ENCODE data around the gene CNTN1.
"Not testable (repeated sequence)": the region's sequence is repeated elsewhere in the genome, so short reads cannot be mapped to it uniquely, and the experiment has no call there.

Gene CNTN1

DNA sequence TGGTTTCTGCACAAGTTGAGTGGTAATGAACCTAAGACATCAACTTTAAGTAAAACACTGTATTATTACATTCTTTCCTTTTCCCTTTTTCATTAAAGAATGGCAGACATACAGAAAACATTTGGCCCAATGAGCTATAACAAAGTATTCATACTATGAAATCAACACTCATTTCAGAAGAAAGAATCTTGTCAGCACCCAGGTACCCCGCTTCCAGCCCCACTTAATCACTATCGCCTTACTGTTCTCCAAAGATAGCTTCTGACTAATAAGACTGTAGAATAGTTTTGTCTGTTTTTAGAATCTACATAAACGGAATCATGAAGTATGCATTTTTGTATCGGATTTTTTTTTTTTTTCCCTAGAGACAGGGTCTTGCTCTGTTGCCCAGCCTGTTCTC lies 9.5 kb downstream of the CNTN1 start:
- DNase-seq (ENCODE audit: low read depth in 2 of 2) = no peak

DNA sequence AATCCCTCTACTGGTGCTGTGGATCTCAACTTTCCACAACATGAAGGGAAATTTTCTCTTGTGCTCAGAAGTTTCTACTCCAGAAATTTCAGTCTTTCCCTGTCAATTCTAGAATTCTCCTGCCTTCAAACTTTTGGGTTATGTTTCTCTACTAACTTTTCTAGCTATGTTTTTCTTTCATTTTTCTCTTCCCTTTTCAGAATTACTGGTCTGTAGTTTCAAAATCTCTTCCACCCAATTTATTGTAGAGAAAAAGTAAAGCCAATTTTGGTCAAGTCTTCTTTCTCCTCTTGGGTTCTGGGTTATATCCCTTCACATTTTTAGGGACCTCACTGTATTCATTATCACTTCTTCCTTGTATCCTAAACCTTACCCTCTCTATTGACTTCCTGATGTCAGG lies 18.9 kb downstream of the CNTN1 start:
- DNase-seq (ENCODE audit: low read depth in 2 of 2) = no peak

DNA sequence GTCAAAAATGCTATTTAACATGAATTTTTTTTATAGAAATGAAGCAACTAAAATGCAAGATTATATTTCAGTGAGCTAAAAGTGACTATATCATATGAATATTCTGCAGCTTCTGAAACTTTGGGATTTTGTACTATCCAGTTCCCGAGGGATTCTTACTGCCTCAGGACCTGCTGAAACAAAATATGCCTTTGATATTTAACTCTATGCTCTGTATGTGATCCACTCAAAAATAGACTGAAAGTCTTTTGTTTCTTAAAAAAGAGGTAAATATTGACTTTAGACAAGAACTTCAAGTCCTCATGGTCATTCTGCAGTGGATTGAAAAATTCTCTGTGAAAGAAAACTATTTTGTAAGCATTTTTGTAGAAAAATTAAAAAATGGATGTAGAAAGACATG lies 22.4 kb downstream of the CNTN1 start:
- no peak for DNase-seq (ENCODE audit: low read depth in 2 of 2)

DNA sequence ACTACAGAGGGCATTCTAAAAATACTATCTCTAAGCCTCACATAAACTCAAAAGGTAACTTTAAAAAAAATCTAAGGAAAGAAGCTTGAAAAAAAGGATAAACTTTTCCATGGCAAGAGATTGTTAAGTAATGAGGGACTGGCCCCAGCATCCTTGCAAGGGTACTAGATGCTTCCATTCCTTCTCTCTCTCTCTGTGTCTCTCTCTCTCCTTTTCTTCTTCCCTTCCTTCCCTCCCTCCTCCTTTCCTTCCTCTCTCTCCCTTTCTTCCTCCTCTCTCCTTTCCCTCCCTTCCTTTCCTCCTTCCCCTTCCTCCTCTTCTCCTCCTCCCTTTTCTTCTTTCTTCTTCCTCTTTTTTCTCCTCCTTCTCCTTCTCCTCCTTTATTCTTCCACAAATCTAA lies 23.8 kb downstream of the CNTN1 start:
- no peak for DNase-seq (ENCODE audit: low read depth in 2 of 2)

DNA sequence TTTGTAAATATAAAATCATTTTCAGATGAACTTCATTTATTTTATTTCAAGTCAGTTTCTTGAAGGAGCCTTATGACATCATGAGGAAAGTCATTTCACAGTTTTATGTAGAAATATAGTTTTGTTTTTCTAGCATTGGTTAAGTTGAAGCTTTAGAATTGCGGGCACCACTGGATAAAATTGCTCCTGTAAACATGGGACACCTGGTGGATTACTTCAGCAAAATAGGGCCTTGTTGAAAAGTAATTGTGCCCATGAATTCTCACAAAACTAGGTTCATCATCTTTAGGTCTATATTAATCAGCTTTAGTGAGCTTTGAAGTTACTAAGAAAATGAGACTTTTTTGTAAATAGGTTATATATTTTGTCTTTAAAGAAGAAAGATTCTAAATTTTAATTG lies 25.3 kb downstream of the CNTN1 start:
- DNase-seq (ENCODE audit: low read depth in 2 of 2) = no peak

DNA sequence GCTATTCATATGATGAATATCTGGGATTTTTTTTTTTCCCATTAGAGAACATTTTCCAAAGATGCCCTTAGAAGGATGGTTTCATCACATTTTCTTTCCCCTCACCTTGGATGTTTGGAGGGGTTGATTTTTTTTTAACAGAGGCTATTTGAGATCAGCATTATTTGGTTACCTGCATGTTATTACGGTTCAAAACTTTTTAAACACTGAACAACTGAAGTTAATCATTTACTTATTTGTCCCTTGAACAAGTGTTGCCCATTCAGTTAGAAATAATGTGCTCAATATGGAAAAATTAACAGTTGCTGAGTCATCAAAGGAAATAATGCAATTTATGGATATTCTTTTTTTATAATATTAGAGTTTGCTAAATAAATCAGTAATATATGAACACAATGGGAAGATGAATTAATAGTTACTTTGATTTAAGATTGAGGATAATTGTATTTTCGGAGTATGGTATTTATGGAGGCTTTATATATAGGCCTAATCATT lies 26.7 kb downstream of the CNTN1 start:
- no peak for DNase-seq (ENCODE audit: low read depth in 2 of 2)

DNA sequence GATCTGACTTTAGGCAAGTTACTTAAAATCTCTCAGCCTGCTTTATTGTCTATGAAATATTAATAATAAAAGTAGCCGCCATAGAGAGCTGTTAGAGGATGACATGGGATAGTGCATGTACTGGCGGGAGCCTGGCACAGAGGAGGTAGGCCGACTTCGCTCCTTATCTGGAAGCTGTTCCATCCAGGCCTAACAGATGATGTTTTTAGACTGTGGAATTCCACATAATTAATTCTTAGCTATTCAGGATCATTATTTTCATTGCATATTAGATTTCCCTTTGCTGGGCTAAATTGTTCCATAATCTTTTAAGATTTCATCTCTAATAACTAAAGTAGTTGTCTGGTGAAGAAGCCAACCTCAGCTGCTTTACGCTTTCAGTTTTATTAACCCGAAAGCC lies 30.8 kb downstream of the CNTN1 start:
- DNase-seq (ENCODE audit: low read depth in 2 of 2) = no peak

DNA sequence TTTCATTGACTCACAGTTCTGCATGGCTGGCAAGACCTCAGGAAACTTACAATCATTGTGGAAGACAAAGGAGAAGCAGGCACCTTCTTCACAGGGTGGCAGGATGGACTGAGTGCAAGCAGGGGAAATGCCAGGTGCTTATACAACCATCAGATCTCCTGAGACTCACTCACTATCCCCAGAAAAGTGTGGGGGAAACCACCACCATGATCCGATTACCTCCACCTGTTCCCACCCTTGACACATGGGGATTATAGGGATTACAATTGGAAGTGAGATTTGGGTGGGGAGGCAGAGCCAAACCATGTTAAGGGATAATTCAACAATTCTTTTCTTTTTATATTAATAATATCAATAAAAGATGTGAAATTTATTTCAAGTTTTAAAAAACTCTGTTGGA lies 34.1 kb downstream of the CNTN1 start:
- no peak for DNase-seq (ENCODE audit: low read depth in 2 of 2)

DNA sequence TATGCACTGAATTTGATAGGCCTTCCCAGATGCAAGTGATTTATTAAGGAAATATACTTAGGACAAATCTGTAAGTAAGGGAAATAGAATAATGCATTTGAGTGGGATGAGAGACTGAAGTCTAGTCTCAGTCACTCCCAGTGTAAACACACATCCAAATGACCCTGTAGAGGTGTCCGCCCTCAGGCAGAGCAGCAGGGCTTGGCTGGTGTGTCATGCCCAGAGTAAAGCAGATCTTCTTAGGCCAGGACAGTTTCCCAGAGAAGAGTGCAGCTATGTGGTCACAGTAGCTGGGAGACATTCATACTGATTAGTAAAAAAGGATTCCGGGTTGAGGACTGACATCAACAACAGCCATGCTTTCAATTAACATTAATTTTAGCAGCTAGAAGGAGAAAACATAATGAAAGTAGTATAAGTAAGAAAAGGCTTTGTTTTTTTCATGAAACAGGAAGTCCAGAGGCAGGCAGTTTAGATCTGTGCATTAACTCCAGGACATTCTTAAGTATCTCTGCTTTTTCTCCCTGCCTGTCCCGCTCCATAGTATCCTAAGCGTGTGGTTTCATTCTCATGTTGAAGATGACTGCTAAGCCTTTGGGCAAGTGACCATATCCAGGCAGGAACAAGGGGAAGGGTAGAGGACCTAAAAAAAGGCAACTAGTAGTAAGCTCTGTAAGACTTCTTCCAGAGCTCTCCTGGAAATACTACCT lies 35.7 kb downstream of the CNTN1 start:
- DNase-seq (ENCODE audit: low read depth in 2 of 2) = no peak

DNA sequence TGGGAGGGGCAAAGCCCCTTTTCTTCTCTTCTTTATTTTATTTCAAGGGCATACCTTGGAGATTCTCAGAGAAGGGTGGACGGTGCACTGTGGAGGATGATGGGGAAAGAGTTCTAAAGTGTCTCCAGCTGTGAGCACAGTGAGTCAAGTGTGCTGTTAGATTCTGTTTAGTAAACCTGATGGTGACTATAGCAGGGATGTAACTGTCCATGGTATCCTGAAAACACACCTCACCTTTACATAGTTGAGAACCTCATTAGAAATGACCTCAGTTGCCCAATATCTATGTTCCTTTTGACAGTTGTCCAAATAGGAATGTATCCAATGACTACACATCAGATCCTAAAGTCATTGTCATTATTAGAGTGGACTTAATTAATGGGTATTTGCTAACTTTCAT lies 38.0 kb downstream of the CNTN1 start:
- DNase-seq (ENCODE audit: low read depth in 2 of 2) = no peak

DNA sequence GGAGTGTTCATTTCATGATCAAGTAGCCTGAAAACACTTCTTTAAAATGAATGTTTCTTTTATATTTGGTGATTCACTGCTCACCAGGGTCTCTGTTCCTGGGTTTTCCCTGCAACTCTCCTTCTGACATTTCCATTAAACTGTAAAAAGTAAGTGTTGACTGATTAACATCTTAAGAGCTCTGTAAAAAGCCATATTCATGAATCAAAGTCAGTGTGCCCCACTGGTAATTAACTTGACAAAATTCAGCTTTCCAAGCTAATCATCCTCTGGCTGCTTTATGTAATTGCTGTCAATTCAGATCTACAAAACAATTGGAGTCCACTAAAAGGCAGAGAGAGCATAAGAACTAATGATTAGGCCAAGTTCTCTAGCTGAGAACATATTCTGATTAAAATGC lies 41.6 kb downstream of the CNTN1 start:
- DNase-seq (ENCODE audit: low read depth in 2 of 2) = no peak

DNA sequence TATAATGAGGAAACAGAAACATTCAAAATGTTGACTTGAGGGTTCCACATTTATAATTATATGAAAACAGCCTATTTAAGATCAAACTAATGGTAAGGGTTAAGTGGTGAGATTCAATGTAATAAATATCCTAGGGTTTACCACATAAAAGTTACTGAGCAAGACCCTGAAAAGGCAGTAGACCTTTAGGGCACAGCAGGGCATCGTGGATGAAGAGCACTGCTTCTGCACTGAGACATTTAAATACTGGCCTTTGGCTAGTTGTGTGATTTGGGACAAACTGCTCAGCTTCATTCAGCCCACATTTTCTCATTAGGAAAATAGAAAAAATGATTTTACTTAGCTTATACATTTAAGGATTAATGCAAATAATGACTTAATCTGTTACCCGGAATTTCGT lies 42.0 kb downstream of the CNTN1 start:
- DNase-seq (ENCODE audit: low read depth in 2 of 2) = no peak

DNA sequence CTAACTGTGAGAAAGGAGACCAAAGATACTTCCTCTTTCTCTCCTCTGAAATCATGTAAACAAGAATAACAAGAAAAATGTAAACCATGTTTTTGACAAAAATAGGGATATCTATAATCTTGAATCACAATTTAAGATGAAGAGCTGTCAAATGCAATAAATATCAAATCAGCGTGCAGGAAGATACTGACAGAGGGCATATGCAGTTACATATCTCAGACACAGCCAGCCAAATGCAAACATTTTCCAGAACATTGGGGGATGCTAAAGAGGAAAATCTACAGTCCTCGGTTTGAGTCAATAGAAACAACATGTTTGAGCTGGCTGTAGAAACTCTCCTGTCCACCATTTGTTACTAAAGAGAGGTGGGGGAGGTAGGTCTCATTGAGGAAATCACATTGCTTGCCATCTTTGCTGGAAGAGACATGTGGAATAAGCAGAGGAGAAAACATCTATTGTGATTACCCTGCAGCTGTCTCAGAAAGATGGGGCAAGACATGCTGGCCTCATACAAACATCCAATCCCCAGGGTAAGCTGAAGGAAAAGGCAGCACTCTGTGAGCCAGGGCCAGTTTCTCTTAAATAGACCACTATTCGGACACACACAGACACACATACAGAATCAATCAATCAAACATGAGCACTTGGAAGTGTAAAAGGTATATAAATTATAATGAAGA lies 43.5 kb downstream of the CNTN1 start:
- no peak for DNase-seq (ENCODE audit: low read depth in 2 of 2)

DNA sequence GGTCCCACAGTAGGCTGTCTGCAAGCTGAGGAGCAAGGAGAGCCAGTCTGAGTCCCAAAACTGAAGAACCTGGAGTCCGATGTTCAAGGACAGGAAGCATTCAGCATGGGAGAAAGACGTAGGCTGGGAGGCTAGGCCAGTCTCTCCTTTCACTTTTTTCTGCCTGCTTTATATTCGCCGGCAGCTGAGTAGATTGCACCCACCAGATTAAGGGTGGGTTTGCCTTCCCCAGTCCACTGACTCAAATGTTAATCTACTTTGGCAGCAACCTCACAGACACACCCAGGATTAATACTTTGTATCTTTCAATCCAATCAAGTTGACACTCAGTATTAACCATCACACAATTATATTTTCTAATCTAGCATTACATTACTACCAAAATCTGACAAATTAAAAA lies 45.2 kb downstream of the CNTN1 start:
- not testable (repeated sequence) for DNase-seq (ENCODE audit: low read depth in 2 of 2)

DNA sequence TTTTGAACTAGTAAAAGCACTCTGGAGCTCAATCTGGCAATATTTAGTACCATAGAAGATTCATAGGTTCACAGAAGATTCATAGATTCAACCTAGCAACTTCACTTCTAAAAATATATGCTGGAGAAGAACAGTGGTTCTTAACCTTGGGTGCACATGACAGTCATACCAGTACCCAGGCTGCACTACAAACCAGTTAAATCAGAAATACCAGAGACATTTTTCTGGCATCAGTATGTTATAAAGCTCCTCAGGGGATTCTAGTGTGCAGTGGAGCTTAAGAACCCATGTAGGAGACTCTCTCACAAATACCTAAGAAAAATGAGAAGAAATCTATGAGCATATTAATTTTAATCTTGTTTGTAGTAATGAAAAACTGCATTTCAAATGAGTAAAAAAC lies 46.6 kb downstream of the CNTN1 start:
- no peak for DNase-seq (ENCODE audit: low read depth in 2 of 2)

DNA sequence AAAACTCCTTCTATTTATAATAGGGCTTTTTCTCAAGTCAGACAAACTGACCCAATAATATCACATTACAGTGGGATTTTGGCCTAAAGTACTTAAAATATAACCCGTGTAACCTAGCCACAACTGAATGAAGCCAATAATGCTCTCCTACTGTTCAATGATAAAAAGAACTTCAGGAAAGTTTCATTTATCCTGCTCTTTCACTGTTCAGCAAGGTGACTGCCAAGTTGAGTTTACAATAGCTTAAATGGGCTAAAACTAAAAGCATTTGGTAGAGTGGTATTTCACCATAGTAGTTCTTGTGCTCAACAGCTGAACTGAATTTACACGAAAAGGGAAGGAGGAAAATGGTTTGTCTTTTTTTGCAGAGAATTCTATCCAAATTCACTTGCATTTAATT lies 49.8 kb downstream of the CNTN1 start:
- DNase-seq (ENCODE audit: low read depth in 2 of 2) = no peak

DNA sequence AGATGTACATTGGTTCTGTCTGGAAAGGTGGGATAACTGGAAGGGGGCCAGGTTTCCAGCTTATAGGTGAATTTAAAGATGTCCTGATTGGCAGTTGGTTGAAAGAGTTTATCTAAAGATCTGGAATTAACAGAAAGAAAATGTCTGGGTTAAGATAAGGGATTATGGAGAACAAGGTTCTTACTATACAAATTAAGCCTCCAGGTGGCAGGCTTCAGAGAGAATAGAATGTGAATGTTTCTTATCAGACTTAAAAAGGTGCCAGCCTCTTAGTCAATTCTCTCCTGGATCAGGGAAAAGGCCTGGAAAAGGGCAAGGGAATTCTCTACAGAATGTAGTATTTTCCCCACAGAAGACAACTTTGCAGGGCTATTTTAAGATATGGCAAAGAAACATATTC lies 53.1 kb downstream of the CNTN1 start:
- DNase-seq (ENCODE audit: low read depth in 2 of 2) = no peak

DNA sequence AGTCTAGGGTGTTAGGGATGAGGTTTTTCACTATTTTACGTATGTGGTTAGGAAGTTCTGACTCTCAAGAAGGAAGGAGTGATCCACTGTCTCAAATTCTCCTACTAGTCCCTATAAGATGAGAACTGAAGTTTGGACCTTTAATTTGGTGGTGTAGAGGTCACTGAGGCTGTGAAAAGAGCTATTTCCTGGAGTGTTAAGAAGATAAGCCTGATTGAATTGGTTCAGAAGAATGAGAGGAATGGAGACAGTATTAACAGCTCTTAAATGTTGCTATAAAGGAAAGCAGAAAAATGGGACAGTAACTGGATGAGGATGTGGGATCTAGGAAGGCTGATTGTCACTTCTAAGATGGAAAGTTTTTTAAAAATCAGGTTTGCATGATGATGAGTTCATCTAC lies 57.6 kb downstream of the CNTN1 start:
- no peak for DNase-seq (ENCODE audit: low read depth in 2 of 2)

DNA sequence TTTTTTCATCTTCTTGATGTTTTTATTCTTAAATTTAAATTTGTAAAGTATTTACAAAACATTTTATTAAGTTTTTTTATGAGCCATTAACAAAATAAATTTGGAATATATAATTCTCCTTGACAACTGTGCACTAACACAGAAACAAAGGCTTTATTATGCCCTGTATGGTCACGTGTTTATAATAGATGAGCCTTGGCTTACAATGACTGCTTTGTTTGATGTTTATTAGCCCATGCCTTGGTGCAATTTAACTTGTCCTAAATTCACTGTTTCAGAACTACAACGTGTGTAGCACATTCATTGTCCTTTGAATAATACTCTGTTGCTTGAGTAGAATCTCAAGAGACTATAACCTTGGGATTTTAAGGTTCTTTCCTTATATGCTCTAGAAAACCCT lies 59.8 kb downstream of the CNTN1 start:
- no peak for DNase-seq (ENCODE audit: low read depth in 2 of 2)

DNA sequence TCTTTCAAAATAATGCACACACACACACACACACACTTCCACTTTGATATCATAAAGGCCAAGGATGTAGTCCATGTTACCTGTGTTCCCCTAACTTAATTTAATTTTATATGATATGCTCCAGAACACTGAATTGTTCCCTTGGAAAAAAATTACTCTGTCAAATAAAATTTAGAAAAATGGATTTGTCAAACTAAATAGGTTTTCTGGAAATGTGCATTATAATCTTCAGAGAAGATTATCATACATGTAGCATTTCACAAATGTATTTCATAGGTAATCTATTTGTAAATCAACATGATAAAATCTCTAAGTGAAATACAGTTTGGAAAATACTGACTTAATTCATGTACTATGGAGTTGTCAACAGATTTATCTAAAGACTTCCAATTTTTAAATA lies 68.6 kb downstream of the CNTN1 start:
- no peak for DNase-seq (ENCODE audit: low read depth in 2 of 2)

DNA sequence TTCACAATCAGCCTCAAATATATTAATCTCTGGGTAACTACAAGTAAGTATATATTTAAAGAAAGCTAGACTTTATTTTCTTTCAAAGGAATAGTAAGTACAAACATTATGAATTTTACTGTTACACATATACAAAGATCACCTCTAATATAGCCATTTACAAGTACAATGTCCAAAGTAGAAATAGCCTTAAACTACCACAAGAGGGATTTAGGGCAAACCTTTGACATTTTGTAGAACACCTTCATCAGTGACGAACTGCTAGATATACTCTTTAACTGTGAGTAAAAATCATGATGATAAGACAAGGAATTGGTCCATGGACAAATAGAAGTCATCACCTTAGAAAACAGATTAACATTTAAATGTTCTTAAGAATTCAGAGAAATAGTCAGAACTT lies 69.8 kb downstream of the CNTN1 start:
- no peak for DNase-seq (ENCODE audit: low read depth in 2 of 2)

DNA sequence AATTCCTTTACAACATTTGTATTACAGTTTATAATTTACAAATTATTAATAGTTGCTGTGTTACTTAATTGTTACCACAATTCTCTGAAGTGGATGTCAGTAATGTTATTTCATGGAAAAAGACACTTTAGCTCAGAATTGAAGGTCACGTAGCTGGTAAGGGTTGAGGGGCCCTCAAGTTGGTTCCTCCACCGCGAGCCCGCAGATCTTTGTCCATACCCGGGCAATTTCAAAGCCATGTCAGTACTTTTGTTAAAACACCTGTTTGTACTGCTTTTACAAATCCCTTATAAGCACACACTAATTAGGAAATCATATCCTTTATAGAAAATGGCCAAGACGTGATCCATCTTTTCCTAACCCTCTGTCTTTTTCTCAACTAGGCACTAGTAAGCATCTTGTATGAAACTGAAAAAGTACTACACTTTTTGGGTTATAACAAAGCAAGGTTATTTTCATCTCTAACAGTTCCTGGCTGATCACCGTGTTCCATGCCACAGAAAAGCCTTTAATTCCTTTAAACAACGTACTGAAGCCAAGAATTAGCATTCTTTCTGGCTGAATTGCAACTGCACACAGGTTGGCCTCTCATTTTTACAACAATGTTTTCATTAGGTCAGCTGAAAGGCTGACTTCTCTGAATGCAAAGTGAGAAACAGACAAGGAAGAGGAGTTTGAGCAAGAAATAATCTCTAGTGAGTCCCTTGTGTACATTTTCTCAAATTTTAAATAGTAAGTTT lies 76.1 kb downstream of the CNTN1 start:
- DNase-seq (ENCODE audit: low read depth in 2 of 2) = no peak

DNA sequence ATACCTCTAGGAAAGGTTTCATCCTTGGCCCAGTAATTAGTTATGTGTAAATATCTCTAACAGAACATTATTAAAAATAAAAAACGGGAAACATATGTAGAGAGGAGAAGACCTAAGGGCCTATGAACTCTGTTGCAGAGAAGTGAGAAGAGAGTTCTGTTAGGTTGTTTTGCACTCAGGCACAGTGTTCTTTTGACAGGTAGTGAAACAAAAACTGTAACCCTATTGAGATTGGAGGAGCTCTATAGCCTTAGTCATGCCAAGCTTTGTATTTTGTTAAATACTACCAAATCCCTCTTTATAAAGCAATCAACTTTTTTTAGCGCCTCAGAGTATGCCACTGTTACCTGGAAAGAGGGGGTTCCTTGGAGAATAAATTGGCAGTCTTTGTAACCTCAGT lies 77.6 kb downstream of the CNTN1 start:
- DNase-seq (ENCODE audit: low read depth in 2 of 2) = no peak
